ENCODE results near the gene TMPRSS2.
"Not testable (repeated sequence)": the region's sequence is repeated elsewhere in the genome, so short reads cannot be mapped to it uniquely, and the experiment has no call there.

TMPRSS2 gene

DNA sequence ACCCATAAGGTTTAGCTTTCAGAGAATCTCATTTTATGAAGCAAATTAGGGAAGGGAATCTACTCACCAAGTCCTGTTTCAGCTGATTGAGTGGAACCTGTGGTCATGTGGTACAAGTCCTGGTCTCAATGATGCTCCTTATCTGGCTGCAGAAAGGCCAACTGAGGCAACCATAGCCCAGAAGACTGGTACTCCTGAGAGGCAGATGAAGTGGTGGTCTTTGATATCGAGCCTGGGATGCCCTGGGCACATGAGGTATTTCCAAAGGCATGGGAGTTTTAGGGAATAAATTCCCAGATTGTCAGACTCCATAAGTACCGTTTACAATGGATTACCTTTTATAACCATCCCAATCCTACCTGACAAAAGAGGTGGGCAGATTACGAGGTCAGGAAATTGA is 78.7 kb downstream of the TMPRSS2 start:
- FAIRE-seq (no peak), DNase-seq (ENCODE audit: insufficient read length, low spot score) (no peak)
- TF ChIP-seq CTCF (IDR thresholded peaks at IDR 0.05; ENCODE audit: insufficient read depth, missing control alignments) = no peak

DNA sequence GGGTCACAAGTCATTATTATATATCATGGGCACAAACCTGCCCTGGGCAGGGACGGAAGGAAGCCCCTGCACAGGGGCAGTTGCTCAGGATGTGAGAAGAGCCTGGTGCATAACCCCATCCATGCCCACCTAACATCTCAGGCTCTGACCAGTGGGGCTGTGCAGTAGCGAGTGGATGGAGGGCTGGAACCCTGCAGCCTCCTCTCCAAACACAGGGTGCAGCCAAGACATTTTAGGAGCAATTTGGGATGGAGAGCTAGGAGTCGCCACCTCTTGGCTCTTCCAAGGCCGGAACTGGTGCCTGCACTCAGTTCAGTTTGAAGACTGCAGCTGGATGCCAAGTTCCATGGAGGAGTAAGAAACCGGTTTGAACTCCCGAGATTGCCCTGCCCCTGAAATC is 79.1 kb downstream of the TMPRSS2 start:
- TF ChIP-seq CTCF (IDR thresholded peaks at IDR 0.05; ENCODE audit: insufficient read depth, missing control alignments) = no peak
- DNase-seq (ENCODE audit: insufficient read length, low spot score) (no peak), FAIRE-seq (no peak)

DNA sequence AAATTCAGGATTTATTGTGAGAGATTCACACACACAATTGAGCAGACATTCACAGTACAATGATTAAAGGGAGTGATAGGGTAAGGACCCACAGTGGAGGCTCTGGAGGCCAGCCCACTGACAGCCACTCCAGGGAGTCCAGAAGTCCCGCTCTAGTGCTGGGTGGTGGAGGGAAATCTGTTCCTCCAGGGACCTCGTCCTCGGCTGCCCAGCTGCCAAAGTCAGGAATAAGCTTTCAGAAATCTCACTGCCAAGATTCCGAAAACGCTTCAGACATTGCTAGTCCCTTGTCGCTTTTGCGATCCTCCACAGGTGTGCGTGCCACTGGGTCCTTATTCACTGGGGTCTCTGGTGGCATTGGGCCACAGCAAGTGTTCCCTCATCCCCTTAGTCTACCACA is 79.6 kb downstream of the TMPRSS2 start:
- no peak for FAIRE-seq
- TF ChIP-seq CTCF (IDR thresholded peaks at IDR 0.05; ENCODE audit: insufficient read depth, missing control alignments) = no peak
- DNase-seq (ENCODE audit: insufficient read length, low spot score) = no peak

GRCh38 chr21:41427556-41427955 is 80.4 kb downstream of the TMPRSS2 start:
- no peak for TF ChIP-seq CTCF (IDR thresholded peaks at IDR 0.05; ENCODE audit: insufficient read depth, missing control alignments)
- DNase-seq (ENCODE audit: insufficient read length, low spot score) (no peak), FAIRE-seq (no peak)

DNA sequence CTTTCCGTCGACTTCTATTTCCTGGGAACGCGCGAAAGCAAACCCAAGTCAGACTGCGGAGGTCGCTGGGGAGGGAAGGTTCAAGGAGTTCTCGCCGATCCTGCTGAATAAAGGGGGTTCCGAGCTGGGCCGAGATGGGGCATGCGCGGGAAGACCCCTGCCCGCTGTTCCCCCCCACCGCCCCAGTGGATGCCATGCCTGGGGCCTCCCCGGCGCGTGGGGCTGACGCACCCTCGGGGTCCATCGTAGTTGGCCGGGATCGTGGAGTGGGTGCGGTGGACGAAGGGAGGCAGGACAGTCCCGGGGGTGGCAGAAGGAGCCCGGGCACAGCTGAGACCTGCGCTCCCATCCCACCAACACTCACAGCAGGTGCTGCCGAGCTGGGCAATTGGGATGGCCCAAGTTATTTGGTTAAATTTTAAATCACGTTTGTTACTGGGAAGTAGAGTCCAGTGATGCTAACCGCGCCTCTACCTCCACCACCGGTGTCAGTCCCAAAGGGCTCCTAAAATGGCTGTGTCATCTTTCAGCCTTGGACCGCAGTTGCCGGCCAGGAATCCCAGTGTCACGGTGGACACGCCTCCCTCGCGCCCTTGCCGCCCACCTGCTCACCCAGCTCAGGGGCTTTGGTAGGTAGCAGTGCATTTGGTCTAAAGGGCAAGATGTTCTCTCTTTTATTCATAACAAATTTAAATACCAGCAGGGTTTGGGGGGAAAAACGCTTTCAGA is 81.1 kb downstream of the TMPRSS2 start:
- FAIRE-seq (no peak), DNase-seq (ENCODE audit: insufficient read length, low spot score) (no peak)
- no peak for TF ChIP-seq CTCF (IDR thresholded peaks at IDR 0.05; ENCODE audit: insufficient read depth, missing control alignments)

GRCh38 chr21:41425954-41426675 is 81.8 kb downstream of the TMPRSS2 start, which contains the start of gene MX1:
Gene MX1 (plus strand): TSS chr21:41426239. CDS start chr21:41432071, 5,832 bp downstream.
- FAIRE-seq = no peak
- no peak for DNase-seq (ENCODE audit: insufficient read length, low spot score)
- no peak for TF ChIP-seq CTCF (IDR thresholded peaks at IDR 0.05; ENCODE audit: insufficient read depth, missing control alignments)

- FAIRE-seq (no peak), DNase-seq (ENCODE audit: insufficient read length, low spot score) (no peak)
- TF ChIP-seq CTCF (IDR thresholded peaks at IDR 0.05; ENCODE audit: insufficient read depth, missing control alignments) = no peak
Observed at GRCh38 chr21:41425588-41425953, 82.4 kb downstream of the TMPRSS2 start.

GRCh38 chr21:41423305-41423636 is 84.7 kb downstream of the TMPRSS2 start:
- DNase-seq (ENCODE audit: insufficient read length, low spot score); FAIRE-seq: not testable (repeated sequence)
